HPDE6-E6E7 (cell line): ENCODE data around the gene VWA2.
"Not testable (repeated sequence)": the region's sequence is repeated elsewhere in the genome, so short reads cannot be mapped to it uniquely, and the experiment has no call there.

Experiments
- DNase-seq: peaks from one replicate; pipeline ENCODE4 v3.0.0; 2011; ENCODE audit warnings: missing footprints; ENCODE audit errors: extremely low spot score

Gene VWA2

DNA sequence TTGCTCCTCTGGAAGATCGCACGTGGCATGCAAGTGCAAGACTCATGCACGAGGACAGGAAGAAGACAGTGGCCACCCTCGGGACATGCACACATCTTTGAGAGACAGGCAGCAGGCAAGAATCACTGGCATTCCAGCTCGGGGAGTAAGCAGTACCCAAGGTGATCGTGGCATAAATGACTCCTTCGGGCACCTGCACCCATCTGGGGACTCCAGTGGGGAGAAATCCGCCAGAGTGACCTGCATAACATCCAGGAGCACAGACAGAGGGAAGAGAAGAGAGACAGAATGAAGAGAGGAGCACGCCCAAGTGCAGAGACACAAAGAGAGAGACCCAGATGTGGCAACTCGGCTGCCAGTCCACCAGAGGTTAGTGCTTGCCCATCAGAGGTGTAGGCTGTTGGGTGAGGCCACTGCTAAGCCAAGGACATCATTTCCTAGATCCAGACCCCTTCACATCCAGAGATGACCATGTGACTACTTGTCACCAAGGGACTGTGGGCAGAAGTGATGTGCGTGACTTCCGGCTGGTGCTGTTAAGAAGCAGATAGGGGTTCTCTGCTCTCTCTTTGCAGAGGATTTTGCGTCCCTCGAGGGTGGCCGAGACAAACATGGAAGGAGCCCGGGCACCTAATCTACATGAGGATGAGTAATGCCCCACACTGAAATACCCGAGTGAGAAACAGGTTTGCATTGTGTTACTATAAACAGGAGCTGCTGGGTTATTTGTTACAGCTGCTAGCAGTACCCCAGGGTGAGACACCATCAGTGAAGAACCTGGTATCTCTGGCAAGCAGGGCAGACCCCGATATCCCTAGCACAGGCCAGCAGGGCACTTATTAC lies 80.6 kb downstream of the VWA2 start:
- peak; percentile 20 for DNase-seq

DNA sequence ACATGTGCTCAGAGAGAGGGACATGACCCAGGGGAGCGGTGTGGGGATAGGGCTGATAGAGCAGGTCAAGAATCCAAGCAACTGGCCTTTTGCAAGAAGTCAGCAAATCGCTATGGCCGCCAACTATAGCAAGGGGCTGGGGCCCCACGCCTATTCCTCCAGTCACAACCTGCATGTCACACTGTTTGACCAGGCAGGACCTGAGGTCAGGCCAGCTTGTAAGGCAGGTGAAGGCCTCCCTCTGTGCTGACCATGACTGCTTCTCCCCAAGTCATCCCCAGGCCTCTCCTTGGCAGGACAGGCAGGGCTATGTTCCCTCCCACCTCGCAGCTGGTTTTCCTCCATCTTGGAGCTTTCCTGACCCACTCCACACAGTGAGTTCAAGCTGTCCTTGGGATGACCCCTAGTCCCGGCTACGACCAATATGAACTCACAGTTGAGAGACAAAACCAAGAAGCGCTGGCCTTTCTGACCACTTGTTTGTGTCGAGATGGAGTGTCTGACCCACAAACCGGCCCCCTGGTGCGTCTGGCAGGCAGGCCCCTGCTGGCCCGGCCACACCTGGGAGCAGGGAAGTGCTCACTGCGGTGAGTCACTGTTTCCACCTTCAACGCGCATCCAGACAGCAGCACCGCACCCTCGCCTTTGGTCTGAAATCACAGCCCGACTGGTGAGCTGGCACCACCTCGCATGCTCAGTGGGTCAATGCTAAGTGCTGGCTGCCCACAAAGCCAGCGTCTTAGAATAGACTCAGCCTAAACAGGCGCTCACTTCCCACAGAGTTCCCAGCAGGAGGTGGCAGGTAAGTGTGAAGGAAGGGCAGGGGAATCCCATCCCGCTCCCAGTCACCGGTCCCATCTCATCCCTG lies 81.4 kb downstream of the VWA2 start:
- peak; percentile 98 for DNase-seq

DNA sequence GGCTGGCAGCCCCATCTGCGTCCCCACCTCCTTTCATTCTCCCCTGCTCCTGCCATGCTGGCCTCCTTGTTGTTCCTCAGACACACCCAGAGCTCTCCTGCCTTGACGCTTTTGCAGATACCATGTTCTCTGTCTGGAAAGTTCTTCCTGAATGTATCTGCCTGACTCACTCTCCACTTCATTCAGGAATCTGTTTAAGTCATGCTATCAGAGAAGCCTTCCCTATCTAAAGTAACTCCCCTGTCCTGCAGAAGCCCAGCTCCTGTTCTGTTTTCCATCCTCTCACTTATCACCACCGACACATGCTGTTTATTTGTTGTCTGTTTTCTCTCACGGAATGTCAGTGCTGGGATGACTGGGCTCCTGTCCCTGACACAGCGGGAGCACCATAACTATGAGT lies 83.3 kb downstream of the VWA2 start:
- no peak for DNase-seq

DNA sequence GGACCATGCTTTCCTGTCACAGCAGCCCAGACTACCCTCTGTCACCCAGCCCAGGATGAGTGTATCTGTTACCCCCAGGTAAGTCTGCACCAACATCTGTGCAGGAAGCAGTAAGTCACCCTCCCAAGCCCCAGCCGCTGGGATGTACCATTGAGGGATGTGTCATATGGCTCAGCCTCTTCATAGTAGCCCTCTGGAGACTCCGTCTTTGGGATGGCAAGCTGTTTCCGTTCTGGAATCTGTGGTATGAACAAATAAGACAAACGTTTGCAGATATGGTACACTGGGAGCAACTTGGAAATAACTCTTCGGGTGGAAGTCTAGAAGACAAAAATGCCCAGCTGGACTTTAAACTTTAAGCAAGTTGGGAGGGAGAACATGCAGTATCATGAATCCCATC lies 84.0 kb downstream of the VWA2 start:
- DNase-seq: no peak

DNA sequence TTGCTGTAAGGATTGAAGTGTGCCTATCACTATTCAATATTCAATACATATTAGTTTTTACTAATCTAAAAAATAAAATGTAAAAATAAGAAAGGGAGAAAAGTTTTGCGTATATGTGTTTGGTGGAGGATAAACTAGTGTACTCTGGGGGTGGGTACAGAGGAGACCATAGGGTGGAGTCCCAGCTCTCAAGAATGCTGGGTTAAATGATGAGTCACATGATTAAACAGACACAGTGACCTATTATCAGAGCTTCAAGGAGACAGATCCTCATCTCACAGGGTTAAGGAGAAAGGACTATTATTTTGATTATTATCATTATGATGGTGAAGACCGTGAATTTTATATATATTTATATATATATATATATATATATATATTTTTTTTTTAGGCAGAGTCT lies 87.7 kb downstream of the VWA2 start:
- no peak for DNase-seq

DNA sequence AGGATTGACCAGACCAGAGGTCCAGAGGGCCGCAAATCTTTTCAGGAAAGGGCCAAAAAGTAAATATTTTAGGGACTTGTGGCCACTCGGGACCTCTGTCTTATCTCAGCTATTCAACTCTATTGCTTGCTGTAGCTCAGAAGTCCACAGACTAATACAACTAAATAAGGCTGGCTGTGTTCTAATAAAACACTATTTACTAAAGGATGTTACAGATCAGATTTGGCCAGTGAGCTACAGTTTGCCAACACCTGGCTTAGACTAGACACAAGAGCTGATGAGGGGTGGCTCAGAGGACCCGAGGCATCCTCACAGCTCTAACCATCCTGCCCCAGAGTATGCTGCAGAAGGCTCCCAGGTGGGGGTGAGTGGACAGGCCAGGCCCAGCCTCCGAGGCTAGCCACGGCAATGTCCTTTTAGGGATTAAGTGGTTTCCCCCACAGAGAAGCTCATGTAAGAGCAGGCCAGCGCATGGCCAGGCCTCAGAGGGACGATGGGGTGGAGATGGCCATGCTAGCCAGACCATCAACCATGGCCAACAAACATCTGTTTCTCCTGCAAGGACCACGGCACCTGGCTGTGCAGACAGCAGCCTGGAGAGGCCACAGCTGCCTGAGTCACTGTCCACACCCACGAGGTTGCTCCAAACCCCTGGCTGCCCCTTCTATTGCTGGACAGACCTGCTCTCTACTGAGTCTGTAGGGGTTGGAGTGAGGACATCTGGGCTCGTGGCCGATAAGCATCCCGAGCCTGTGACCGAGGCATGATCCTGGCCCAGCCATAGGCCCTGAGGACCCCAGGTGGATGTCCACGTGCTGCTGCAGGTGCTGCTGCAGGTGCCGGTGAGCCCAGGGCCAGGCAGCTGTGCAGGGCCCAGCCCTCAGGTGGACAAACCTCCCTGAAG lies 88.7 kb downstream of the VWA2 start:
- DNase-seq: no peak

DNA sequence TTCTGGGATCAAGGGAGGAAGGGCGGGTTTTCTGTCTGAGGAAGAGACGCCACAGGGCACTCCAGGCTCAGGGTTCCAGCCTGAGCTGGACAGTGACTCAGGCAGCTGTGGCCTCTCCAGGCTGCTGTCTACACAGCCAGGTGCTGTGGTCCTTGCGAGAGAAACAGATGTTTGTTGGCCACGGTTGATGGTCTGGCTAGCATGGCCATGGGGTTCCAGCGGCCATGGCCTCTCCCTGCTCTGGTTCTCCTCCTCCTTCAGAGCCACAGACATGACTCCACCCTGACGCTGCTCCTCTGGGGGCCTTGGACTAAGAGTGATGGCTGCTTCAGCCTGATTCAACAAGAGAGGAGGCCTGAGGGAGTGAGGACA lies 89.4 kb downstream of the VWA2 start:
- DNase-seq: no peak

DNA sequence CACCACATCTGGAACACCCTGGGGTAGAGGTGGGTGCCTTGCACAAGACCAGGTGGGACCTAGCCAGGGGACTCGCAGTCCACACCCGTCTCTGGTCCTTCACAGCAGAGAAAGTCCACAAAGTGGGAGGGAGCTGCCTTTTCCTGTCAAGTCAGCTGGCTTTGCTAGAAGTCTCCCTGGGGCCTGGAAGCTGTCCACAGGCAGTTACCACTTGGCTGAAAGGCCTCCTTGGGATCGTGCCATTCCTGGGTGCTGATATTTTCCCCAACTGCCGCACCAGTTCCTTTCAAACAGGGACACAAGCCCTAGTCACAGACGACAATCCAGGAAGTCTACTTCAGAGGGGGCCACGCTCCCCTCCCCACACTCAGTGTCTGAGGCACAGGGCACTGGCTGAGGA lies 89.8 kb downstream of the VWA2 start:
- DNase-seq: no peak

DNA sequence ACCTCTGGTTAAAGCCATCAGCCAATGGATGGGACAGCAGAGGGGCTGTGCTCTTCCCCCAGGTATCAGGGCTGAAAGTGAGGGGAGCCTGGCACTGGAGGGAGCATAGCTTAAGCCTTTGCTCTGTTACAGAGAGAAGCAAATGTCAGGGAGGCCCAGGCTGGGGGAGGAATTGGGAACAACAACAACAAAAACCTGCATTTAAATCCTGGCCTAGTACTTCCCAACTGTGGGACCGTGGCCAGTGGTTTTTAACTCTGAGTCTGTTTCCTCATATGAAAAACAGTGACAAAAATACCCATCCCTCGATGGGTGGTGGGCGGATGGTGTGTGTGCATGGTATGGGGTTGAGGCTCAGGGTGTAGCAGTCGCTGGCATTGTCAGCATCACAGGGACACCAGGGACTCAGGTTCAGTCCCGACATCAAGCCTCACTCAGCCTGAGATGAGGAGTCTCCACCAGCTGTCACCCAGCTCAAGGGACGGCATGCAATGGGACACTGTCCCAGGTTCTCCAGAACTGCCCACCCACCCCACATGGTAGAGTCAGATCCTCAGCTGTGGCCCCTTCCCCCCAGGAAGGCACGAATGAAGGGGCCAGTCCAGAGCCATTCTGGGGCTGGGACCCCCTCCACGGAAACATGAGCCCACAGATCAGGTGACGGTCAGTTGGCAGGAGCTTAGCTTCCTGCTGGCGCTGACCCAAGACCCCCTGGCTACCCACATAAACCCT lies 90.7 kb downstream of the VWA2 start:
- no peak for DNase-seq

DNA sequence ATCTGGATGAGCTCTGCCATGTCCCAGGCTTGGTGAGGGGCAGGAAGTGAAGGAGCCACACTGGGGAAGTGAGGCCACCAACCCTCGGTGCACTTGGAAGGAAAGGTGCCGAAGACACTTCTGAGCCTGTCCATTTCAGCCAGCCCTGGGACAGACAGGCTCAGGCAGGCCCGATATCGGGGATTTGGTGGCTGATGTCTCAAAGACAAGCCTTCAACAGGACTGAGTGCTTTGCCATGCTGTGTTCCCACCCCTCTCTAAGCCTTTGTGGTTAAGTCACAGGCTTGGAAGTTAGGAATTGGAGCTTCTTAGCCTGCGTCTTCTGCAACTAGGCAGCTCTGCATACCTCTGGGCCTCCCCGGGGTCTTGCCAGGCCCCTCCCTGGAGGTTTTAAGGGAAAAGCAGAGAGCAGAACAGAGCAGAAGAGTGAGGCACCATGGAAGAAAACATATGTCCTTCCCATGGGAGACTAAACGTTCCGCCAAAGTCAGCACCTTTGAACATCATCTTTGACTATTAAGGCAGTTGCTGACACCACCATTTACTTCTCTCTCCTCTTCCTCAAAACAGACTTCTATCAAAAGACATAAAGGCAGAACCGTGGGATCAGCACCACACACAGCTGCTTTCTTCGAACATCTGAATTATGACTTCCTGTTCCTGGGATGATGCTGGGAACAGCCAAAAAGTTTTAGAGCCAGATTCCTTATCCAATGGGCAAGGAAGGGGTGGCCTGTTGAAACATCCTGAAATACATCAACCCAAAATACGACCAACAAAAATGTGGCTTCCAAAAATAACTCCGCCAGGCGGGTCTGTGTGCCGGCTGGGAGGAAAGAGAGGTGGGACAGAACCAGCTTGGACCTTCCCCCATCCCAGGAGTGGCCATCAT lies 93.5 kb downstream of the VWA2 start:
- no peak for DNase-seq

DNA sequence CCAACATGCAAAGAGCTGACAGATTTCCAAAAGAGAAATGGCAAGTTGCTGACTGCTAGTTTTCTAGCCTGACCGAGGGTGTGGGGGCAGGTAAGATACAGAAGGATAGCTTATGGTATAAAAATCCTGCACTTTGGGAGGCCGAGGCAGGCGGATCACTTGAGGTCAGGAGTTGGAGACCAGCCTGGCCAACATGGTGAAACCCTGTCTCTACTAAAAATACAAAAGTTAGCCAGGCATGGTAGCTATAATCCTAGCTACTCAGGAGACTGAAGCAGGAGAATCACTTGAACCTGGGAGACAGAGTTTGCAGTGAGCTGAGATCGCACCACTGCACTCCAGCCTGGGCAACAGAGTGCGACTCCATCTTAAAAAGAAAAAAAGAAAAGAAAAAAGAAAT lies 94.4 kb downstream of the VWA2 start:
- not testable (repeated sequence) for DNase-seq

DNA sequence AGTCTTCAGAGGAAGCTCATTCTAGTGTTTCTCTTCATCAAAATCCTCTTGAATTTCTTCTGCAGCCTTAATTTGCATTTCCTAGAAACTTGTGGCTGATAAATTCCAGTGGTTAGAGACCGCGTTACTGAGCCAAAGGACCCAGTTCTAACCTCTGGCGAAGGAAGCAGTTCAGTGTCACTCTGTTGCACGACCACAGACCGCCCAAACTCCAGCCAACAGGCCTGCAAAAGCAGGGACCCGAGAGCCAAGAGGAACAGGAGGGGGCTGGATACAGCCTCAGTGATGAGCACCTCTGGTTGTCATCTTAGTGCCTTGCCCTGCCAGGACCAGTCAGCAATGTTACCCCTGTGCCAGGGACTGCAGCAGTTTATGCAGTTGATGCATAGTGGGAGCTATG lies 95.2 kb downstream of the VWA2 start:
- DNase-seq: no peak

DNA sequence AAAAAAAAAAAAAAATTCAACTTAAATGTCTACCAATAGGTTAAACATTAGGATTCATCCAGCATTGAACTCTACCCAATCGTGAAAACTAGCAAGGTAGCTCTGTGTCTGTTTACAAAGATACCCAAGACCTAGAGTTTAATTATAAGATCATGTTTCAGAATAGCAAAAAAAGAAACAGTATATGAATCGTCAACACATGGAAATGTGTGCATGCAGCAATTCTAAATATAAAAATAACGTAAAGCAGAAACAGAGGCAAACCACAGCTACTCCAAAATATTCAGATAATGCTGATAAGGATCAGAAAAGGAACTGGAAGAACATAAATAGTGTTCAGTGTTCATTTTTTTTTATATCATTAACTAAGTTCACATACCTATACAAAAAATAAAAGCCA lies 96.6 kb downstream of the VWA2 start:
- DNase-seq: no peak

DNA sequence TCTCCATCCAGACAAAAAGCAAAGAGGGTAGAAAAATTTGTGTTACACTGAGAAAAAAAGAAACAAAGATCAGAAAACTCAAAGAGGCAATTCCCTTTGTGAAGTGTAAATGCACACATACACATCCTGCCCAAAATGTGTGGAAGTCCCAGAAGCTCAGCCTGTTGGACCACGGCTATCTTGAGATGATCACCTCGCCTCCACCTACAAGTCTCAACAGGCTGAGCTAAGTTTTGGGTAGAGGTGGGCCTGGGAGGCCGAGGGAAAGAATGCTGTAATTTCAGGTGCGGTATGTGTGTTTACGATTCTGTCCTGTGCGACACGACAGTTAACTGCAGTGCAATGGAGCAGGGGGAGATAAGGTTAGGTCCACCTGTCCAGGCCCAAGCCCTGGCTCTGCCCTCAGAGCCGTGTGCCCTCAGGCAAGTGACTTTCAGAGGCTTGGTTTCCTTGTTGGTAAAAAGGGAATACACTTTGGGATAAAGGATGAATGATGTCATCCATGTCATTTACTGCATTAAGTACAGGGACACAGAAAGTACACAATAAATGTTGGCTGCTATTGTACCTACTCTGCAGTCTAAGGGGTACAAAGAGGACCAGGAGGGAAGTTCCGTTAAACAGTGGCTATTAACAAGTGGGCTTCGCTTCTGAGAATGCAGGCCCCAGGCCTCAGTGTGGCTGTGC lies 97.9 kb downstream of the VWA2 start:
- no peak for DNase-seq

DNA sequence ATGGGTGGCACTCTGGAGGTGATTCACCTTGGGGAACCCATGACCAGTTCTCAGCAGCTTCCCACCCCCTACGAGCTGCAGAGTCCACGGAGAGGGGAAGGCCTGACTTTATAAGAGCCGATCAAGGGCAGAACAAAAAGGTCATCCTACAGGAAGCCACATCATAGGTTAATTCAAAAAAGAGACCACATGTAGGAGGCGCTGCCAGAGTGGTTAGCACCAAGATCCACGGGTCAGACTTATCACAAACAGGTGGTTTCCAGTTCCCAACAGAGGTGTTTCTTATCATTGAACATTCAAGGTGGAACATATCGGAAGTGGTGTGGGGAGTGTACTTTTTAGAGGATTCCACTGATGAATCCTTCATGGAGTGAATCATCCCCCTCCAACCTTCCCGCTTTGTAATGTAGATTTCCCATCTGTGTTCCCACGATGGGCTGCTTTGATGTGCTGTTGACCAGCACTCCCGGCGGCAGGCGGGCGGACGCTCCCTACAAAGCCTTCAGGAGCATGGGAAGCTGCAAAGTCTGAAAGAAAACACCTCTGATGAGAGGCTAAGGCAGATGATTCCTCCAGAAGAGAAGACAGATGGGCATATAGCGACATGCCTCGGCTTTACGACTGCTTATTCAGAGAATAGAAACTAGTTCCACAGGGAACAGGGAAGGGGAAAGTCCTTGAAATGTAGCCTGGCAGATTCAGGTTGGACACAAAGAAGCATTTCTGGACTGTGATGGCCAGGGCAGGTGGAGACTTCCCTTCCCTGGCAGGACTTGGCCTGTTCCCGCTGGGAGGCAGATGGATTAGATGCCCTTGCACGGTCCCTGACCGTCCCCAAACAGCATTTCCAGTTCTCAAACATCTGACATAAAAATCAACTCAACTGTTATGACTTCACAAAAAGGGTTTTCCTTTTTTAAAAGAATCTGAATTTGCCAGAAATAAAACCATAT lies 98.7 kb downstream of the VWA2 start:
- DNase-seq: no peak

DNA sequence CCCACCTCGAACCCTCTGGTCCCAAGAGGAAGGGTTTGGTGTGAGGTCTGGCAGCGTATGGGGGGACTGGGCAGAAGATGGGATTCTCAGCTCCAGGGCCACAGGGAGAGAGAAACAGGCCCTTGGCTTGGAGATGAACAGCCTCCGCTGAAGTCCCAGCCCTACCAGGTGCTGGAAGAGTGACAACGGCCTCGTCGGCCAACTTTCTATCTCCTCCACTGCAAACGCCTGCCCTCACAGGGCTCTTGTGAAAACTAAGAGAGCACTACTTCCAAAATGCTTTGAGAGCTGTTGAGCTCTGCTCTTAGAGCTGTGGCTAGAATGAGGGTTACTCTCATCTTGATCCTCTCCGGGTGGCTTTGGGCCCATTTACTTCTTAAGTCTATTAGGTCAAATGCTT lies 101.8 kb downstream of the VWA2 start:
- no peak for DNase-seq
